PC-9 (cell line): Measurements from ENCODE around the gene TGFB1. TPM values are rescaled to one million over a fixed set of nuclear protein-coding genes. Genes with fewer than 3 reads are reported as not detected.
A peak's percentile ranks its signal among the peaks of the same experiment; 100 is the strongest.

Experiments used
- BruUV-seq: library from RNA; stranded (reverse); fragments of 400-500 nt; replicated peaks from 2 replicates; lab custom pipeline; 2021; lab: Mats Ljungman, UMichigan
- CTCF ChIA-PET: fragments of 300-600 bp; sonication (Branson Sonifier 250); formaldehyde crosslinking; loops from one replicate; lab custom pipeline; 2022; ENCODE audit warnings: antibody characterized with exemption; lab: Charles Lee
- POLR2A ChIA-PET: fragments of 300-600 bp; sonication (Branson Sonifier 250); formaldehyde crosslinking; loops from one replicate; lab custom pipeline; 2022; ENCODE audit warnings: antibody characterized with exemption; ENCODE audit not compliant: unreplicated experiment; lab: Charles Lee
- DNase-seq, 2 experiments: peaks; one replicate each; pipeline versions ENCODE4 v3.0.0 to v3.0.0-alpha.2; 2015 to 2022; ENCODE audit warnings: mixed read lengths in 1 of 2
- H2AFZ ChIP-seq: fragments of 200-600 bp; sonication (generic); 2 replicates; pipeline ENCODE4 v1.8.1; 2017; ENCODE audit warnings: antibody characterized with exemption
- H3F3A ChIP-seq: fragments of 200-600 bp; sonication (generic); 2 replicates; pipeline ENCODE4 v1.8.1; 2017; ENCODE audit warnings: antibody characterized with exemption, mild to moderate bottlenecking, low read depth; ENCODE audit not compliant: insufficient read depth
- H3K27ac ChIP-seq: fragments of 200-600 bp; sonication (generic); 2 replicates; pipeline ENCODE4 v1.6.1; 2016; ENCODE audit warnings: mixed run types
- H3K27me3 ChIP-seq: fragments of 200-600 bp; sonication (generic); 2 replicates; pipeline ENCODE4 v1.6.1; 2016; ENCODE audit warnings: low read depth, mixed run types; ENCODE audit not compliant: insufficient read depth
- H3K36me3 ChIP-seq: fragments of 200-600 bp; sonication (generic); 2 replicates; pipeline ENCODE4 v1.6.1; 2016; ENCODE audit warnings: low read depth, mixed run types
- H3K4me1 ChIP-seq: fragments of 200-600 bp; sonication (generic); replicated peaks from 2 replicates; pipeline ENCODE4 v1.6.1; 2016; ENCODE audit warnings: mixed run types; ENCODE audit not compliant: insufficient read depth
- H3K4me2 ChIP-seq: fragments of 200-600 bp; sonication (generic); 2 replicates; pipeline ENCODE4 v1.6.1; 2017; ENCODE audit warnings: mixed run types
- H3K4me3 ChIP-seq: fragments of 200-600 bp; sonication (generic); 2 replicates; pipeline ENCODE4 v1.6.1; 2016; ENCODE audit warnings: mixed run types
- H3K79me2 ChIP-seq: fragments of 200-600 bp; sonication (generic); 2 replicates; pipeline ENCODE4 v1.6.1; 2017; ENCODE audit warnings: low read depth, mixed run types
- H3K9me2 ChIP-seq: fragments of 200-600 bp; sonication (generic); 2 replicates; pipeline ENCODE4 v1.8.1; 2017; ENCODE audit warnings: mild to moderate bottlenecking; ENCODE audit not compliant: insufficient read depth
- H3K9me3 ChIP-seq: fragments of 200-600 bp; sonication (generic); 2 replicates; pipeline ENCODE4 v1.8.1; 2016; ENCODE audit warnings: low read depth; ENCODE audit not compliant: insufficient read depth
- H4K20me1 ChIP-seq: fragments of 200-600 bp; sonication (generic); 2 replicates; pipeline ENCODE4 v1.8.1; 2017; ENCODE audit not compliant: insufficient read depth
- CTCF ChIP-seq: fragments of 200-600 bp; sonication (generic); conservative IDR thresholded peaks from 2 replicates; pipeline ENCODE4 v1.6.1; 2017; ENCODE audit warnings: mixed run types, antibody characterized with exemption, mild to moderate bottlenecking, moderate library complexity
- EZH2 ChIP-seq: fragments of 200-600 bp; sonication (generic); IDR thresholded peaks from 2 replicates; pipeline ENCODE4 v1.8.0; 2017; ENCODE audit warnings: antibody characterized with exemption, low read depth
- intact Hi-C: fragments of 100-400 bp; cut with micrococcal nuclease; formaldehyde crosslinking; loops from one replicate; pipeline ENCODE4 v1.10.0; 2022; ENCODE audit not compliant: unreplicated experiment
- total RNA-seq: library from RNA; stranded (reverse); gene quantifications from 2 replicates; pipeline ENCODE4 v1.2.3, GENCODE V29; 2021

Gene TGFB1
- total RNA-seq, 1 experiment from 2014 or later: 67.9 TPM

GRCh38 chr19:41328842-41329225, 24.9 kb downstream of the TGFB1 start:
- no peak for TF ChIP-seq EZH2
- no peak for TF ChIP-seq CTCF
- Histone ChIP-seq H3F3A (peaks cover 17% of the 10 kb centered on the region), H3K4me1 (peaks cover 16% of the 10 kb centered on the region), H3K9me3 (no peaks in the 10 kb centered on the region), H3K9me2 (no peaks in the 10 kb centered on the region), H3K4me3 (no peak overlapping the region), H3K36me3 (no peaks in the 10 kb centered on the region), H4K20me1 (no peaks in the 10 kb centered on the region), H3K27ac (0 out of 2 replicates have a peak overlapping the region, but pooled peaks have one; percentile 14), H3K27me3 (no peaks in the 10 kb centered on the region), H3K79me2 (no peaks in the 10 kb centered on the region), H3K4me2 (no peak overlapping the region), H2AFZ (no peak overlapping the region)
- ChIA-PET POLR2A (no interaction called here), CTCF (no interaction called here)
- BruUV-seq: no TSS peak
- DNase-seq: no peak
- intact Hi-C loops: loop anchor here (10.0 kb wide), 1 partner anchor 246 kb away; the partner anchor contains the start of gene CEACAM21

GRCh38 chr19:41328157-41328841, 25.4 kb downstream of the TGFB1 start:
- intact Hi-C loops: loop anchor here (10.0 kb wide), 1 partner anchor 247 kb away; the partner anchor contains the start of gene CEACAM21

More at GRCh38 chr19:41328157-41328841, 25.4 kb downstream of the TGFB1 start:
- H3K36me3 ChIP-seq: no peaks in the 10 kb centered on the region
- BruUV-seq: no TSS peak
- DNase-seq: no peak
- peaks cover 16% of the 10 kb centered on the region for H3K4me1 ChIP-seq
- H3K4me2 ChIP-seq: peak overlapping the region; percentile 60
- H3K27me3 ChIP-seq: no peaks in the 10 kb centered on the region
- H4K20me1 ChIP-seq: no peaks in the 10 kb centered on the region
- TF ChIP-seq EZH2 (no peak), CTCF (no peak)
- H3K79me2 ChIP-seq: no peaks in the 10 kb centered on the region
- H2AFZ ChIP-seq: no peak overlapping the region
- H3K9me2 ChIP-seq: no peaks in the 10 kb centered on the region
- POLR2A ChIA-PET: interaction anchor here (0.5 kb wide), 1 partner anchor 16 kb away, joined by 3 read pairs; no protein-coding TSS in a partner anchor
- H3K4me3 ChIP-seq: no peak overlapping the region
- H3K9me3 ChIP-seq: no peaks in the 10 kb centered on the region
- CTCF ChIA-PET: interaction anchor here (0.5 kb wide), 1 partner anchor 124 kb away, joined by 6 read pairs; no protein-coding TSS in a partner anchor
- H3F3A ChIP-seq: peaks cover 17% of the 10 kb centered on the region
- H3K27ac ChIP-seq: 0 out of 2 replicates have a peak overlapping the region, but pooled peaks have one; percentile 14
